ENCODE results near the gene TEN1. TPM values are rescaled to one million over a fixed set of nuclear protein-coding genes. Genes with fewer than 3 reads are reported as not detected.

The TEN1 gene
- total RNA-seq, 1 experiment from 2014 or later, result 15.3 TPM

DNA sequence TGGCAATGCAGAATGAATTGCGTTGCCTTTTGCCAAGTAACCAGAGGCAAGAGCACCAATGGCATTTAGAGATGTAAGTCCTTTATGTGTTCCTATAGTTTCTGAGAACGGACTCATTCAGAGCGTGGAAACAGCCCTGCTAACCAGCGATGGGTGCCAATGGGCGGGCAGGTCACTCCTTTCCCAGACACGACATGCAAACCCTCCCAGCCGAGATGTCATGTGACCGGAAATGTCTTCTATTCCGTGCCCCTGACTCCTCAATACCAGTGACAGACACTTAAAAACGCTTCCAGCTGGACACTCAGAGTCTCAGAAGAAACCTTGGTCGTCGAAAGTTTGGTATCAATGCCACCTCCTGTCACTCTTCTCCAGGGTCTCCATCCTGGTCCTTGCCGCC lies 41.4 kb upstream of the TEN1 start:
- Mint-ChIP-seq H3K4me1 (ENCODE audit: low read depth, unreplicated experiment) (no peaks in the 10 kb centered on the region), H3K9me3 (ENCODE audit: low read depth, unreplicated experiment) (no peaks in the 10 kb centered on the region), H3K27ac (ENCODE audit: unreplicated experiment) (no peak overlapping the region), H3K36me3 (ENCODE audit: insufficient read depth, unreplicated experiment) (peaks cover 15% of the 10 kb centered on the region), H3K27me3 (ENCODE audit: unreplicated experiment) (no peaks in the 10 kb centered on the region), H3K4me3 (ENCODE audit: low read depth, unreplicated experiment) (no peak overlapping the region)
- no TSS peak for BruUV-seq (replicated peaks)
- CTCF ChIA-PET, result interaction anchor here (0.6 to 0.7 kb wide), 3 partner anchors 9 to 166 kb away, joined by 3 to 4 read pairs (median 3); no protein-coding TSS in a partner anchor
- no peak for DNase-seq
- TF ChIP-seq, protein P1, sequence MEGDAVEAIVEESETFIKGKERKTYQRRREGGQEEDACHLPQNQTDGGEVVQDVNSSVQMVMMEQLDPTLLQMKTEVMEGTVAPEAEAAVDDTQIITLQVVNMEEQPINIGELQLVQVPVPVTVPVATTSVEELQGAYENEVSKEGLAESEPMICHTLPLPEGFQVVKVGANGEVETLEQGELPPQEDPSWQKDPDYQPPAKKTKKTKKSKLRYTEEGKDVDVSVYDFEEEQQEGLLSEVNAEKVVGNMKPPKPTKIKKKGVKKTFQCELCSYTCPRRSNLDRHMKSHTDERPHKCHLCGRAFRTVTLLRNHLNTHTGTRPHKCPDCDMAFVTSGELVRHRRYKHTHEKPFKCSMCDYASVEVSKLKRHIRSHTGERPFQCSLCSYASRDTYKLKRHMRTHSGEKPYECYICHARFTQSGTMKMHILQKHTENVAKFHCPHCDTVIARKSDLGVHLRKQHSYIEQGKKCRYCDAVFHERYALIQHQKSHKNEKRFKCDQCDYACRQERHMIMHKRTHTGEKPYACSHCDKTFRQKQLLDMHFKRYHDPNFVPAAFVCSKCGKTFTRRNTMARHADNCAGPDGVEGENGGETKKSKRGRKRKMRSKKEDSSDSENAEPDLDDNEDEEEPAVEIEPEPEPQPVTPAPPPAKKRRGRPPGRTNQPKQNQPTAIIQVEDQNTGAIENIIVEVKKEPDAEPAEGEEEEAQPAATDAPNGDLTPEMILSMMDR (IDR thresholded peaks at IDR 0.05; ENCODE audit: unreplicated experiment), result no peak
- intact Hi-C loops (cut with micrococcal nuclease; ENCODE audit: unreplicated experiment), result no loop called here

GRCh38 chr17:75940727-75941441 lies 38.2 kb upstream of the TEN1 start, which contains the start of gene FBF1:
Gene FBF1, minus strand, starts transcription at chr17:75941042. Its CDS starts 2,893 bp downstream, at chr17:75938149.
- CTCF ChIA-PET, result interaction anchor here (0.6 to 1.1 kb wide), 7 partner anchors 35 to 339 kb away, joined by 3 to 7 read pairs (median 3); partner anchors contain the start of gene MRPL38

GRCh38 chr17:75941442-75941819 lies 37.6 kb upstream of the TEN1 start:
- Mint-ChIP-seq H3K4me1 (ENCODE audit: low read depth, unreplicated experiment) (no peaks in the 10 kb centered on the region), H3K36me3 (ENCODE audit: insufficient read depth, unreplicated experiment) (peaks cover 21% of the 10 kb centered on the region), H3K27ac (ENCODE audit: unreplicated experiment) (no peak overlapping the region), H3K27me3 (ENCODE audit: unreplicated experiment) (no peaks in the 10 kb centered on the region), H3K4me3 (ENCODE audit: low read depth, unreplicated experiment) (peak overlapping the region; percentile 97), H3K9me3 (ENCODE audit: low read depth, unreplicated experiment) (no peaks in the 10 kb centered on the region)
- intact Hi-C loops (cut with micrococcal nuclease; ENCODE audit: unreplicated experiment), result no loop called here
- DNase-seq, result no peak
- TF ChIP-seq, protein P1 (IDR thresholded peaks at IDR 0.05; ENCODE audit: unreplicated experiment), result no peak
- BruUV-seq (replicated peaks), result no TSS peak
- CTCF ChIA-PET, result interaction anchor here (0.6 to 1.1 kb wide), 6 partner anchors 36 to 338 kb away, joined by 3 to 7 read pairs (median 3); partner anchors contain the start of gene MRPL38

More at GRCh38 chr17:75940727-75941441, 38.2 kb upstream of the TEN1 start, which contains the start of gene FBF1:
- Mint-ChIP-seq H3K27me3 (ENCODE audit: unreplicated experiment) (no peaks in the 10 kb centered on the region), H3K9me3 (ENCODE audit: low read depth, unreplicated experiment) (no peaks in the 10 kb centered on the region), H3K4me1 (ENCODE audit: low read depth, unreplicated experiment) (no peaks in the 10 kb centered on the region), H3K4me3 (ENCODE audit: low read depth, unreplicated experiment) (peak within 1 kb of the TSS; percentile 97), H3K27ac (ENCODE audit: unreplicated experiment) (peak within 1 kb of the TSS; percentile 82), H3K36me3 (ENCODE audit: insufficient read depth, unreplicated experiment) (peaks cover 21% of the 10 kb centered on the region)
- intact Hi-C loops (cut with micrococcal nuclease; ENCODE audit: unreplicated experiment), result no loop called here
- no TSS peak for BruUV-seq (replicated peaks)
- peak; percentile 97 for DNase-seq
- TF ChIP-seq, protein P1 (IDR thresholded peaks at IDR 0.05; ENCODE audit: unreplicated experiment), result no peak

GRCh38 chr17:75942473-75942872 lies 36.6 kb upstream of the TEN1 start:
- BruUV-seq (replicated peaks), result no TSS peak
- CTCF ChIA-PET, result no interaction called here
- H3K27ac Mint-ChIP-seq (ENCODE audit: unreplicated experiment), result no peak overlapping the region

More at GRCh38 chr17:75942473-75942872, 36.6 kb upstream of the TEN1 start:
- intact Hi-C loops (cut with micrococcal nuclease; ENCODE audit: unreplicated experiment), result no loop called here
- H3K4me3 Mint-ChIP-seq (ENCODE audit: low read depth, unreplicated experiment), result no peak overlapping the region
- H3K4me1 Mint-ChIP-seq (ENCODE audit: low read depth, unreplicated experiment), result no peaks in the 10 kb centered on the region
- H3K36me3 Mint-ChIP-seq (ENCODE audit: insufficient read depth, unreplicated experiment), result peaks cover 31% of the 10 kb centered on the region
- no peak for DNase-seq
- no peaks in the 10 kb centered on the region for H3K27me3 Mint-ChIP-seq (ENCODE audit: unreplicated experiment)
- TF ChIP-seq, protein P1 (IDR thresholded peaks at IDR 0.05; ENCODE audit: unreplicated experiment), result no peak
- no peaks in the 10 kb centered on the region for H3K9me3 Mint-ChIP-seq (ENCODE audit: low read depth, unreplicated experiment)
